ENCODE data around the gene INF2. TPM values are rescaled to one million over a fixed set of nuclear protein-coding genes. Genes with fewer than 3 reads are reported as not detected.
"Not testable (repeated sequence)": the region's sequence is repeated elsewhere in the genome, so short reads cannot be mapped to it uniquely, and the experiment has no call there.

INF2 gene
- total RNA-seq, 1 donor from 2014 or later, result 69.2 TPM

GRCh38 chr14:104659146-104659545 is 30.3 kb upstream of the INF2 start:
- no peak for DNase-seq (ENCODE audit: low spot score, unreplicated experiment)

GRCh38 chr14:104659764-104660523 is 29.5 kb upstream of the INF2 start:
- peaks cover 9% of the 10 kb centered on the region for H3K9me3 Mint-ChIP-seq (ENCODE audit: low read depth)
- H3K27ac Mint-ChIP-seq, result no peak overlapping the region
- TF ChIP-seq CTCF (IDR thresholded peaks at IDR 0.05; ENCODE audit: unreplicated experiment), result no peak
- no peak overlapping the region for H3K4me3 Mint-ChIP-seq (ENCODE audit: low read depth)
- H3K4me1 Mint-ChIP-seq (ENCODE audit: low read depth), result peaks cover 9% of the 10 kb centered on the region
- H3K27me3 Mint-ChIP-seq, result peaks cover 4% of the 10 kb centered on the region
- DNase-seq (ENCODE audit: low spot score, unreplicated experiment), result no peak
- H3K36me3 Mint-ChIP-seq (ENCODE audit: insufficient read depth), result no peaks in the 10 kb centered on the region

More at GRCh38 chr14:104659146-104659545, 30.3 kb upstream of the INF2 start:
- Mint-ChIP-seq H3K27me3 (peaks cover 4% of the 10 kb centered on the region), H3K27ac (no peak overlapping the region), H3K4me3 (ENCODE audit: low read depth) (no peak overlapping the region), H3K36me3 (ENCODE audit: insufficient read depth) (no peaks in the 10 kb centered on the region), H3K4me1 (ENCODE audit: low read depth) (peaks cover 8% of the 10 kb centered on the region), H3K9me3 (ENCODE audit: low read depth) (peaks cover 11% of the 10 kb centered on the region)
- no peak for TF ChIP-seq CTCF (IDR thresholded peaks at IDR 0.05; ENCODE audit: unreplicated experiment)

- Mint-ChIP-seq H3K36me3 (ENCODE audit: insufficient read depth) (no peaks in the 10 kb centered on the region), H3K9me3 (ENCODE audit: low read depth) (peaks cover 8% of the 10 kb centered on the region), H3K4me3 (ENCODE audit: low read depth) (no peak overlapping the region), H3K4me1 (ENCODE audit: low read depth) (peaks cover 15% of the 10 kb centered on the region), H3K27me3 (peaks cover 4% of the 10 kb centered on the region), H3K27ac (no peak overlapping the region)
- no peak for TF ChIP-seq CTCF (IDR thresholded peaks at IDR 0.05; ENCODE audit: unreplicated experiment)
- no peak for DNase-seq (ENCODE audit: low spot score, unreplicated experiment)
Observed at GRCh38 chr14:104660597-104660996, 28.8 kb upstream of the INF2 start.

GRCh38 chr14:104661086-104661485 is 28.3 kb upstream of the INF2 start:
- Mint-ChIP-seq H3K9me3 (ENCODE audit: low read depth) (peaks cover 7% of the 10 kb centered on the region), H3K27me3 (peaks cover under 1% of the 10 kb centered on the region), H3K36me3 (ENCODE audit: insufficient read depth) (no peaks in the 10 kb centered on the region), H3K27ac (no peak overlapping the region), H3K4me1 (ENCODE audit: low read depth) (peaks cover 17% of the 10 kb centered on the region), H3K4me3 (ENCODE audit: low read depth) (no peak overlapping the region)
- no peak for TF ChIP-seq CTCF (IDR thresholded peaks at IDR 0.05; ENCODE audit: unreplicated experiment)
- no peak for DNase-seq (ENCODE audit: low spot score, unreplicated experiment)

- not testable (repeated sequence) for H3K4me3 Mint-ChIP-seq (ENCODE audit: low read depth); H3K36me3 Mint-ChIP-seq (ENCODE audit: insufficient read depth); DNase-seq (ENCODE audit: low spot score, unreplicated experiment); H3K27me3 Mint-ChIP-seq; H3K27ac Mint-ChIP-seq; H3K9me3 Mint-ChIP-seq (ENCODE audit: low read depth)
- H3K4me1 Mint-ChIP-seq (ENCODE audit: low read depth), result peaks cover 20% of the 10 kb centered on the region
Observed at GRCh38 chr14:104661528-104662157, 27.8 kb upstream of the INF2 start.

- not testable (repeated sequence) for H3K36me3 Mint-ChIP-seq (ENCODE audit: insufficient read depth); H3K27me3 Mint-ChIP-seq; DNase-seq (ENCODE audit: low spot score, unreplicated experiment); H3K4me3 Mint-ChIP-seq (ENCODE audit: low read depth); H3K27ac Mint-ChIP-seq; H3K9me3 Mint-ChIP-seq (ENCODE audit: low read depth)
- H3K4me1 Mint-ChIP-seq (ENCODE audit: low read depth), result peaks cover 20% of the 10 kb centered on the region
Observed at GRCh38 chr14:104662472-104662871, 26.9 kb upstream of the INF2 start.
